A673 (cell line): ENCODE measurements around the gene SEMA3E.

ENCODE experiments used
- CTCF ChIP-seq: fragments of 300-800, 200-600 bp; sonication (generic); conservative IDR thresholded peaks from 2 replicates; pipeline ENCODE4 v1.5.1; 2017; ENCODE audit warnings: low read depth, mild to moderate bottlenecking, antibody characterized with exemption, low read length, moderate library complexity, mixed read lengths
- EZH2 ChIP-seq: fragments of 200-600 bp; sonication (generic); IDR thresholded peaks from 2 replicates; pipeline ENCODE4 v1.6.1; 2017; ENCODE audit warnings: borderline replicate concordance, low read depth, mild to moderate bottlenecking, mixed read lengths, antibody characterized with exemption, low read length; ENCODE audit not compliant: poor library complexity, severe bottlenecking

GRCh38 chr7:83478616-83479015 is 170.3 kb downstream of the SEMA3E start:
- no peak for TF ChIP-seq CTCF
- TF ChIP-seq EZH2, result no peak
